H9 (cell line): ENCODE data around the gene RNF157. TPM values are rescaled to one million over a fixed set of nuclear protein-coding genes. Genes with fewer than 3 reads are reported as not detected.

Experiments used
- DNase-seq: peaks from one replicate; pipeline ENCODE4 v3.0.0-alpha.2; 2017
- H2AFZ ChIP-seq: one replicate; pipeline ENCODE4 v1.6.1; 2013; ENCODE audit warnings: mild to moderate bottlenecking, low read length, control low read depth, moderate library complexity
- H2AK5ac ChIP-seq: 2 replicates; pipeline ENCODE4 v1.6.1; 2013; ENCODE audit warnings: low read length, control low read depth, mixed read lengths; ENCODE audit not compliant: insufficient read length
- H2BK120ac ChIP-seq: one replicate; pipeline ENCODE4 v1.6.1; 2013; ENCODE audit warnings: low read depth, mild to moderate bottlenecking, low read length, control low read depth, inconsistent platforms; ENCODE audit not compliant: poor library complexity, severe bottlenecking
- H2BK12ac ChIP-seq: 2 replicates; pipeline ENCODE4 v1.6.1; 2013; ENCODE audit warnings: low read length, control low read depth, mixed read lengths, low read depth; ENCODE audit not compliant: insufficient read length
- H2BK15ac ChIP-seq: 2 replicates; pipeline ENCODE4 v1.6.1; 2013; ENCODE audit warnings: low read depth, low read length, control low read depth
- H2BK20ac ChIP-seq: one replicate; pipeline ENCODE4 v1.6.1; 2013; ENCODE audit warnings: low read depth, mild to moderate bottlenecking, low read length, control low read depth, inconsistent platforms; ENCODE audit not compliant: poor library complexity, severe bottlenecking
- H2BK5ac ChIP-seq: 2 replicates; pipeline ENCODE4 v1.6.1; 2013; ENCODE audit warnings: low read length, control low read depth, mixed read lengths; ENCODE audit not compliant: insufficient read length
- H3K14ac ChIP-seq: 2 replicates; pipeline ENCODE4 v1.6.1; 2013; ENCODE audit warnings: low read length, control low read depth; ENCODE audit not compliant: insufficient read depth
- H3K18ac ChIP-seq: 2 replicates; pipeline ENCODE4 v1.6.1; 2013; ENCODE audit warnings: low read depth, mild to moderate bottlenecking, mixed read lengths, low read length, control low read depth; ENCODE audit not compliant: insufficient read length
- H3K23ac ChIP-seq: 2 replicates; pipeline ENCODE4 v1.6.1; 2013; ENCODE audit warnings: low read length, control low read depth, mixed read lengths, low read depth; ENCODE audit not compliant: insufficient read length
- H3K23me2 ChIP-seq: 2 replicates; pipeline ENCODE4 v1.6.1; 2013; ENCODE audit warnings: low read depth, mild to moderate bottlenecking, mixed read lengths, low read length, control low read depth; ENCODE audit not compliant: insufficient read length, poor library complexity, severe bottlenecking
- H3K27ac ChIP-seq: 2 replicates; pipeline ENCODE4 v1.5.1; 2013; ENCODE audit warnings: low read length, control low read depth, mixed read lengths, low read depth; ENCODE audit not compliant: insufficient read length
- H3K27me3 ChIP-seq: 2 replicates; pipeline ENCODE4 v1.6.1; 2013; ENCODE audit warnings: low read length, control low read depth, inconsistent platforms; ENCODE audit not compliant: insufficient read depth
- H3K4ac ChIP-seq: 2 replicates; pipeline ENCODE4 v1.6.1; 2013; ENCODE audit warnings: low read depth, mild to moderate bottlenecking, control low read depth, inconsistent platforms, low read length, moderate library complexity
- H3K4me1 ChIP-seq: 2 replicates; pipeline ENCODE4 v1.6.1; 2013; ENCODE audit warnings: low read length, control low read depth, inconsistent platforms; ENCODE audit not compliant: insufficient read depth
- H3K4me2 ChIP-seq: 2 replicates; pipeline ENCODE4 v1.6.1; 2013; ENCODE audit warnings: low read length, control low read depth, mixed read lengths; ENCODE audit not compliant: insufficient read length, insufficient read depth
- H3K56ac ChIP-seq: 2 replicates; pipeline ENCODE4 v1.6.1; 2013; ENCODE audit warnings: low read depth, mild to moderate bottlenecking, mixed read lengths, low read length, control low read depth; ENCODE audit not compliant: insufficient read length
- H3K79me1 ChIP-seq: 2 replicates; pipeline ENCODE4 v1.6.1; 2013; ENCODE audit warnings: low read depth, mild to moderate bottlenecking, moderate library complexity, low read length, control low read depth, inconsistent platforms; ENCODE audit not compliant: insufficient read depth, poor library complexity, severe bottlenecking
- H3K79me2 ChIP-seq: 2 replicates; pipeline ENCODE4 v1.6.1; 2013; ENCODE audit warnings: low read length, control low read depth, inconsistent platforms; ENCODE audit not compliant: insufficient read depth
- H3K9ac ChIP-seq: 2 replicates; pipeline ENCODE4 v1.6.1; 2013; ENCODE audit warnings: low read length, control low read depth, mixed read lengths; ENCODE audit not compliant: insufficient read length; ENCODE audit errors: extremely low read depth
- H3K9me3 ChIP-seq: one replicate; pipeline ENCODE4 v1.6.1; 2013; ENCODE audit warnings: low read depth, low read length, inconsistent platforms; ENCODE audit not compliant: control insufficient read depth
- H3T11ph ChIP-seq: one replicate; pipeline ENCODE4 v1.6.1; 2013; ENCODE audit warnings: mild to moderate bottlenecking, low read length, control low read depth, inconsistent platforms
- H4K20me1 ChIP-seq: one replicate; pipeline ENCODE4 v1.6.1; 2013; ENCODE audit not compliant: control insufficient read depth, insufficient read length, insufficient read depth
- H4K5ac ChIP-seq: 2 replicates; pipeline ENCODE4 v1.6.1; 2013; ENCODE audit warnings: low read depth, mild to moderate bottlenecking, mixed read lengths, low read length, control low read depth; ENCODE audit not compliant: insufficient read length
- H4K8ac ChIP-seq: replicated peaks from 2 replicates; pipeline ENCODE4 v1.6.1; 2013; ENCODE audit warnings: low read length, control low read depth, mixed read lengths, low read depth; ENCODE audit not compliant: insufficient read length
- H4K91ac ChIP-seq: 2 replicates; pipeline ENCODE4 v1.6.1; 2013; ENCODE audit warnings: low read depth, mild to moderate bottlenecking, moderate library complexity, mixed read lengths, low read length, control low read depth; ENCODE audit not compliant: insufficient read length
- H3K27ac Mint-ChIP-seq, 3 experiments: 2 replicates in 2 of 3; 3 replicates in 1 of 3; pipeline ENCODE4 v1.8.0; 2020 to 2021; ENCODE audit warnings: mixed read lengths in 3 of 3, mild to moderate bottlenecking in 1 of 3, moderate library complexity in 1 of 3
- H3K27me3 Mint-ChIP-seq: 2 replicates; pipeline ENCODE4 v1.8.0; 2021; ENCODE audit warnings: low read depth, mild to moderate bottlenecking, moderate library complexity, mixed read lengths
- H3K36me3 Mint-ChIP-seq, 3 experiments: 2 replicates in 2 of 3; 3 replicates in 1 of 3; pipeline ENCODE4 v1.8.0; 2020 to 2021; ENCODE audit warnings: low read depth in 3 of 3, mixed read lengths in 3 of 3; ENCODE audit not compliant: insufficient read depth in 1 of 3
- H3K4me1 Mint-ChIP-seq, 2 experiments: 2 replicates each; pipeline ENCODE4 v1.8.0; 2020; ENCODE audit warnings: mixed read lengths in 2 of 2
- H3K4me3 Mint-ChIP-seq, 2 experiments: 2 replicates in 1 of 2; 3 replicates in 1 of 2; pipeline ENCODE4 v1.8.0; 2020 to 2021; ENCODE audit warnings: mild to moderate bottlenecking in 2 of 2, mixed read lengths in 2 of 2, moderate library complexity in 1 of 2
- H3K9me3 Mint-ChIP-seq, 2 experiments: 2 replicates in 1 of 2; 3 replicates in 1 of 2; pipeline ENCODE4 v1.8.0; 2020; ENCODE audit warnings: mild to moderate bottlenecking in 2 of 2, mixed read lengths in 2 of 2, moderate library complexity in 1 of 2
- CTCF ChIP-seq: fragments of 200-600 bp; sonication (generic); conservative IDR thresholded peaks from 3 replicates; pipeline ENCODE4 v1.8.0; 2021; ENCODE audit warnings: antibody characterized with exemption, mild to moderate bottlenecking
- WGBS: extraction: QIAGEN DNeasy Blood & Tissue Kit; methylation state at CpG from one replicate; pipeline ENCODE4 v1.1.7; 2013; ENCODE audit warnings: missing lambda C conversion rate, low lambda C conversion rate, mixed read lengths; ENCODE audit not compliant: insufficient read length; ENCODE audit errors: extremely low coverage; 5-methylcytosine and 5-hydroxymethylcytosine counted together
- total RNA-seq: library from RNA; stranded (reverse); gene quantifications from 2 replicates; pipeline ENCODE4 v1.2.1, GENCODE V29; 2021

The RNF157 gene
- total RNA-seq, 1 experiment from 2014 or later = 9.9 TPM

- Histone ChIP-seq H3K56ac (no peak overlapping the region), H2BK15ac (no peak overlapping the region), H3K9me3 (no peaks in the 10 kb centered on the region), H4K8ac (no peak overlapping the region), H3K14ac (no peak overlapping the region), H3K27me3 (no peaks in the 10 kb centered on the region), H4K20me1 (no peaks in the 10 kb centered on the region), H3K4me2 (no peak overlapping the region), H3K4ac (no peak overlapping the region), H3K79me2 (no peaks in the 10 kb centered on the region), H2AFZ (no peak overlapping the region), H2BK12ac (no peak overlapping the region), H4K5ac (no peak overlapping the region), H3T11ph (no peak overlapping the region), H3K23ac (no peak overlapping the region), H3K23me2 (no peaks in the 10 kb centered on the region), H3K9ac (no peak overlapping the region), H3K18ac (no peak overlapping the region), H3K79me1 (no peaks in the 10 kb centered on the region), H2BK5ac (no peak overlapping the region), H2AK5ac (no peak overlapping the region), H4K91ac (no peak overlapping the region), H2BK20ac (no peak overlapping the region), H3K27ac (no peak overlapping the region), H3K4me1 (no peaks in the 10 kb centered on the region; the same call in 1 of the 2 replicates), H2BK120ac (no peak overlapping the region)
- H3K36me3 Mint-ChIP-seq = no peaks in the 10 kb centered on the region
- DNase-seq = no peak
- no peak for TF ChIP-seq CTCF
- no peak overlapping the region for H3K27ac Mint-ChIP-seq
- no peak overlapping the region for H3K4me3 Mint-ChIP-seq
- peaks cover 5% of the 10 kb centered on the region for H3K27me3 Mint-ChIP-seq
- H3K4me1 Mint-ChIP-seq = peaks cover 26 to 27% of the 10 kb centered on the region in 2 experiments
- WGBS = no CpG with 5 or more reads among the region's 19 CpGs
- H3K9me3 Mint-ChIP-seq = peaks cover 0 to 2% of the 10 kb centered on the region in 2 experiments; a peak in 1 of 5 replicates
Measured at GRCh38 chr17:76119409-76120371, 120.6 kb downstream of the RNF157 start.
